DMS53 (cell line): ENCODE results near the gene ZMIZ2.
A peak's percentile ranks its signal among the peaks of the same experiment; 100 is the strongest.
"Not testable (repeated sequence)": the region's sequence is repeated elsewhere in the genome, so short reads cannot be mapped to it uniquely, and the experiment has no call there.

Source experiments
- DNase-seq: peaks from one replicate; lab custom pipeline; 2025; lab: John Stamatoyannopoulos, UW

The ZMIZ2 gene

GRCh38 chr7:44729949-44730590, 18.6 kb upstream of the ZMIZ2 start:
- no peak for DNase-seq

GRCh38 chr7:44732971-44733370, 15.7 kb upstream of the ZMIZ2 start:
- not testable (repeated sequence) for DNase-seq

GRCh38 chr7:44733708-44734481, 14.8 kb upstream of the ZMIZ2 start:
- DNase-seq: no peak

- no peak for DNase-seq
Measured at GRCh38 chr7:44735403-44736165, 13.1 kb upstream of the ZMIZ2 start.

GRCh38 chr7:44736896-44737295, 11.8 kb upstream of the ZMIZ2 start:
- no peak for DNase-seq

GRCh38 chr7:44738051-44738723, 10.5 kb upstream of the ZMIZ2 start:
- no peak for DNase-seq

- no peak for DNase-seq
Measured at GRCh38 chr7:44738876-44739665, 9.6 kb upstream of the ZMIZ2 start.

- DNase-seq: no peak
Measured at GRCh38 chr7:44740055-44740454, 8.6 kb upstream of the ZMIZ2 start.

- no peak for DNase-seq
Measured at GRCh38 chr7:44743750-44744149, 4.9 kb upstream of the ZMIZ2 start.

- DNase-seq: peak; percentile 86
Measured at GRCh38 chr7:44748948-44749731, 493 bp downstream of the ZMIZ2 start.

GRCh38 chr7:44749992-44750391, 1.3 kb downstream of the ZMIZ2 start:
- DNase-seq: no peak

GRCh38 chr7:44750424-44750823, 1.8 kb downstream of the ZMIZ2 start:
- no peak for DNase-seq

- peak; percentile 45 for DNase-seq
Measured at GRCh38 chr7:44750921-44751571, 2.4 kb downstream of the ZMIZ2 start.

- no peak for DNase-seq
Measured at GRCh38 chr7:44752822-44753221, 4.2 kb downstream of the ZMIZ2 start.

- DNase-seq: no peak
Measured at GRCh38 chr7:44754802-44755697, 6.4 kb downstream of the ZMIZ2 start.

GRCh38 chr7:44755698-44756627, 7.3 kb downstream of the ZMIZ2 start:
- DNase-seq: no peak

GRCh38 chr7:44756904-44757303, 8.3 kb downstream of the ZMIZ2 start:
- DNase-seq: no peak

GRCh38 chr7:44757311-44757710, 8.7 kb downstream of the ZMIZ2 start:
- no peak for DNase-seq
